Measurements from ENCODE around the gene TNRC6C.

Gene TNRC6C

GRCh38 chr17:78140169-78141051, 181.9 kb downstream of the TNRC6C start:
- peak; percentile 74 to 87 (median 83) for DNase-seq

GRCh38 chr17:78141437-78142118, 183.1 kb downstream of the TNRC6C start:
- no peak for DNase-seq

GRCh38 chr17:78142119-78142861, 183.8 kb downstream of the TNRC6C start:
- DNase-seq: no peak

- no peak for DNase-seq
Measured at GRCh38 chr17:78143214-78144146, 185.0 kb downstream of the TNRC6C start.

- no peak for DNase-seq
Measured at GRCh38 chr17:78144147-78144719, 185.7 kb downstream of the TNRC6C start.

- DNase-seq: no peak
Measured at GRCh38 chr17:78144736-78145641, 186.5 kb downstream of the TNRC6C start.

- DNase-seq: no peak
Measured at GRCh38 chr17:78146471-78146869, 188.0 kb downstream of the TNRC6C start.

- no peak for DNase-seq
Measured at GRCh38 chr17:78146881-78147280, 188.4 kb downstream of the TNRC6C start.

- no peak for DNase-seq
Measured at GRCh38 chr17:78147315-78147998, 189.0 kb downstream of the TNRC6C start.

- DNase-seq: no peak
Measured at GRCh38 chr17:78148286-78149016, 189.9 kb downstream of the TNRC6C start.

GRCh38 chr17:78151514-78152008, 193.1 kb downstream of the TNRC6C start:
- DNase-seq: no peak

- DNase-seq: no peak
Measured at GRCh38 chr17:78154903-78155811, 196.7 kb downstream of the TNRC6C start.
